Measurements from ENCODE around the gene PAK3. TPM values are rescaled to one million over a fixed set of nuclear protein-coding genes. Genes with fewer than 3 reads are reported as not detected.
A peak's percentile ranks its signal among the peaks of the same experiment; 100 is the strongest.

Gene PAK3
- total and polyA plus RNA-seq, 2 experiments from 2014 or later: 3.3 to 4.7 TPM

DNA sequence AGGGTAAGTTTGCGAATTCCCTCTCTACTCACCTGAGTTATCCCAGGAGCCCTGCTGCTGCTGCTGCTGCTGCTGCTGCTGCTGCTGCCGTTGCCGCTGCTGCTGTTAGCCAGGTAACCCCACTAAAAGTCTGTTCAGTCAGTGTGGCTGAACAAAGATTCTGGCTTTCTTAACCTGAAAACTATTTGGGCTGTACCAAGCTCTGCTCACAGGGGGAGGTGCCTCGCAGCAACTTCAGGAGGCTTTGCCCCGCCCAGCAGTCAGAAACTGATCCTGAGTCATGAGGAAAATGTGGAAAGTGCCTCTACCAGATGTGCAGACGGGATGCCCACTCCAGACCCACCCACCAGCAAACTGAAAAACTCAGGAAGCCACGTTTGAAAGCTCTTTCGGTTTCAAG lies 174.3 kb downstream of the PAK3 start, which contains the start of gene CAPN6:
Gene CAPN6 (minus strand): TSS at position 145 of the 400 bp plus-strand sequence. CDS start 6,547 bp downstream, outside the sequence.
- H3K4me3 ChIP-seq: no peak within 1 kb of the TSS
- no peaks in the 10 kb centered on the region for H3K27me3 ChIP-seq
- H3K4me1 ChIP-seq (ENCODE audit: low read depth): no peaks in the 10 kb centered on the region
- H3K27ac ChIP-seq: no peak within 1 kb of the TSS
- peak in 1 of 2 donors; percentile 2 for DNase-seq (ENCODE audit: low read depth in 1 of 2, low spot score in 1 of 2)
- H3K36me3 ChIP-seq: no peaks in the 10 kb centered on the region
- TF ChIP-seq, protein P1, sequence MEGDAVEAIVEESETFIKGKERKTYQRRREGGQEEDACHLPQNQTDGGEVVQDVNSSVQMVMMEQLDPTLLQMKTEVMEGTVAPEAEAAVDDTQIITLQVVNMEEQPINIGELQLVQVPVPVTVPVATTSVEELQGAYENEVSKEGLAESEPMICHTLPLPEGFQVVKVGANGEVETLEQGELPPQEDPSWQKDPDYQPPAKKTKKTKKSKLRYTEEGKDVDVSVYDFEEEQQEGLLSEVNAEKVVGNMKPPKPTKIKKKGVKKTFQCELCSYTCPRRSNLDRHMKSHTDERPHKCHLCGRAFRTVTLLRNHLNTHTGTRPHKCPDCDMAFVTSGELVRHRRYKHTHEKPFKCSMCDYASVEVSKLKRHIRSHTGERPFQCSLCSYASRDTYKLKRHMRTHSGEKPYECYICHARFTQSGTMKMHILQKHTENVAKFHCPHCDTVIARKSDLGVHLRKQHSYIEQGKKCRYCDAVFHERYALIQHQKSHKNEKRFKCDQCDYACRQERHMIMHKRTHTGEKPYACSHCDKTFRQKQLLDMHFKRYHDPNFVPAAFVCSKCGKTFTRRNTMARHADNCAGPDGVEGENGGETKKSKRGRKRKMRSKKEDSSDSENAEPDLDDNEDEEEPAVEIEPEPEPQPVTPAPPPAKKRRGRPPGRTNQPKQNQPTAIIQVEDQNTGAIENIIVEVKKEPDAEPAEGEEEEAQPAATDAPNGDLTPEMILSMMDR (IDR thresholded peaks at IDR 0.05; ENCODE audit: low read depth, low read length): no peak
- no peaks in the 10 kb centered on the region for H3K9me3 ChIP-seq (ENCODE audit: low read depth)

Other genes starting within 250 kb of the PAK3 start
- 0.39 and 0.66 TPM in 2 replicates for gene CAPN6, start 174.3 kb downstream of the PAK3 start, total RNA-seq
- 0.04 and 1.4 TPM in 2 replicates for gene CAPN6, start 174.3 kb downstream of the PAK3 start, polyA plus RNA-seq

Data from cardiac muscle cell (in vitro differentiated cells and primary cell).